HEK293 (cell line): ENCODE data around the gene ATXN7L3B.

Experiments used
- CTCF ChIA-PET: fragments of 350-600 bp; formaldehyde crosslinking; extraction: SDS; loops from one replicate; lab custom pipeline; 2021; ENCODE audit warnings: antibody characterized with exemption; lab: Yijun Ruan, JAX
- POLR2A ChIA-PET: fragments of 300-600 bp; formaldehyde crosslinking; extraction: SDS; loops from one replicate; lab custom pipeline; 2020; ENCODE audit warnings: antibody characterized with exemption, inconsistent platforms; lab: Yijun Ruan, JAX
- H3K27ac ChIP-seq: fragments of 200-500 bp; sonication (Bioruptor generic); 2 replicates; pipeline ENCODE4 v1.5.1; 2014; ENCODE audit warnings: low read depth, low read length, control low read depth, inconsistent platforms; ENCODE audit errors: extremely low read depth
- H3K36me3 ChIP-seq, 2 experiments: fragments of 200-500 bp in 1 of 2; sonication (Bioruptor generic) in 1 of 2; 1 replicate in 1 of 2; 2 replicates in 1 of 2; pipeline ENCODE4 v1.5.1; 2014 to 2017; ENCODE audit warnings: inconsistent platforms in 2 of 2, low read length in 2 of 2; ENCODE audit not compliant: control insufficient read depth in 2 of 2, insufficient read depth in 1 of 2
- H3K4me1 ChIP-seq: fragments of 200-500 bp; sonication (Bioruptor generic); 2 replicates; pipeline ENCODE4 v1.5.1; 2014; ENCODE audit warnings: mild to moderate bottlenecking, low read length, inconsistent platforms; ENCODE audit not compliant: control insufficient read depth, insufficient read depth
- H3K4me3 ChIP-seq: 2 replicates; pipeline ENCODE4 v1.5.1; 2011; ENCODE audit warnings: low read depth, mild to moderate bottlenecking, control low read depth, low read length, moderate library complexity
- H3K9me3 ChIP-seq: fragments of 200-500 bp; sonication (Bioruptor generic); 2 replicates; pipeline ENCODE4 v1.5.1; 2014; ENCODE audit warnings: low read depth, low read length, inconsistent platforms; ENCODE audit not compliant: control insufficient read depth, insufficient read depth
- GLIS1 ChIP-seq: fragments of 450-650 bp; formaldehyde crosslinking; IDR thresholded peaks from 2 replicates; pipeline ENCODE4 v1.5.1; 2016; ENCODE audit warnings: missing biosample characterization, missing genetic modification characterization
- PRDM1 ChIP-seq: fragments of 450-650 bp; formaldehyde crosslinking; IDR thresholded peaks from 2 replicates; pipeline ENCODE4; 2016; ENCODE audit warnings: missing biosample characterization, missing genetic modification characterization
- REPIN1 ChIP-seq: fragments of 450-650 bp; formaldehyde crosslinking; IDR thresholded peaks from 2 replicates; pipeline ENCODE4 v1.5.1; 2017; ENCODE audit warnings: missing biosample characterization, missing genetic modification characterization, low read depth
- SCRT2 ChIP-seq: fragments of 450-650 bp; formaldehyde crosslinking; IDR thresholded peaks from 2 replicates; pipeline ENCODE4 v1.5.1; 2016; ENCODE audit warnings: missing biosample characterization, missing genetic modification characterization
- ZBTB48 ChIP-seq: fragments of 450-650 bp; formaldehyde crosslinking; IDR thresholded peaks from 2 replicates; pipeline ENCODE4 v1.5.1; 2016; ENCODE audit warnings: missing biosample characterization, missing genetic modification characterization
- ZFP41 ChIP-seq: fragments of 450-650 bp; formaldehyde crosslinking; IDR thresholded peaks from 2 replicates; pipeline ENCODE4 v1.5.1; 2016; ENCODE audit warnings: missing biosample characterization, missing genetic modification characterization, borderline replicate concordance
- ZIC2 ChIP-seq: fragments of 450-650 bp; formaldehyde crosslinking; IDR thresholded peaks from 2 replicates; pipeline ENCODE4 v1.5.1; 2016; ENCODE audit warnings: missing biosample characterization, missing genetic modification characterization
- ZNF184 ChIP-seq: fragments of 450-650 bp; IDR thresholded peaks from 2 replicates; pipeline ENCODE4 v1.5.1; 2018; ENCODE audit warnings: missing biosample characterization, mild to moderate bottlenecking, missing genetic modification characterization
- ZNF398 ChIP-seq: fragments of 450-650 bp; formaldehyde crosslinking; IDR thresholded peaks from 2 replicates; pipeline ENCODE4 v1.5.1; 2017; ENCODE audit warnings: missing biosample characterization, missing genetic modification characterization
- ZNF514 ChIP-seq: fragments of 450-650 bp; formaldehyde crosslinking; IDR thresholded peaks from 2 replicates; pipeline ENCODE4 v1.5.1; 2016; ENCODE audit warnings: missing biosample characterization, missing genetic modification characterization
- ZNF548 ChIP-seq: fragments of 450-650 bp; formaldehyde crosslinking; IDR thresholded peaks from 2 replicates; pipeline ENCODE4 v1.5.1; 2016; ENCODE audit warnings: missing biosample characterization, missing genetic modification characterization
- ZNF549 ChIP-seq: fragments of 450-650 bp; IDR thresholded peaks from 2 replicates; pipeline ENCODE4 v1.5.1; 2018; ENCODE audit warnings: missing biosample characterization, missing genetic modification characterization, mild to moderate bottlenecking, inconsistent platforms, moderate library complexity
- ZNF555 ChIP-seq: fragments of 450-650 bp; formaldehyde crosslinking; conservative IDR thresholded peaks from 2 replicates; pipeline ENCODE4 v1.5.1; 2017; ENCODE audit warnings: missing biosample characterization, mild to moderate bottlenecking, missing genetic modification characterization, inconsistent platforms
- ZNF600 ChIP-seq: fragments of 450-650 bp; formaldehyde crosslinking; IDR thresholded peaks from 2 replicates; pipeline ENCODE4 v1.5.1; 2016; ENCODE audit warnings: missing biosample characterization, missing genetic modification characterization
- ZNF692 ChIP-seq: fragments of 450-650 bp; formaldehyde crosslinking; IDR thresholded peaks from 2 replicates; pipeline ENCODE4 v1.5.1; 2016; ENCODE audit warnings: missing biosample characterization, missing genetic modification characterization
- ZNF776 ChIP-seq: fragments of 450-650 bp; formaldehyde crosslinking; IDR thresholded peaks from 2 replicates; pipeline ENCODE4 v1.5.0; 2017; ENCODE audit warnings: missing biosample characterization, missing genetic modification characterization, borderline replicate concordance
- ZNF777 ChIP-seq: fragments of 450-650 bp; formaldehyde crosslinking; IDR thresholded peaks from 2 replicates; pipeline ENCODE4 v1.5.1; 2017; ENCODE audit warnings: missing biosample characterization, missing genetic modification characterization, borderline replicate concordance
- TF ChIP-seq, protein P1 (sequence below): fragments of 450-650 bp; formaldehyde crosslinking; IDR thresholded peaks from 2 replicates; pipeline ENCODE4 v1.5.1; 2016; ENCODE audit warnings: missing biosample characterization, missing genetic modification characterization
- TF ChIP-seq, protein P2 (sequence below): fragments of 450-650 bp; formaldehyde crosslinking; IDR thresholded peaks from 2 replicates; pipeline ENCODE4 v1.5.1; 2016; ENCODE audit warnings: missing biosample characterization, missing genetic modification characterization
- TF ChIP-seq, protein P3 (sequence below): fragments of 450-650 bp; formaldehyde crosslinking; IDR thresholded peaks from 2 replicates; pipeline ENCODE4 v1.5.1; 2016; ENCODE audit warnings: missing biosample characterization, missing genetic modification characterization

Gene ATXN7L3B

DNA sequence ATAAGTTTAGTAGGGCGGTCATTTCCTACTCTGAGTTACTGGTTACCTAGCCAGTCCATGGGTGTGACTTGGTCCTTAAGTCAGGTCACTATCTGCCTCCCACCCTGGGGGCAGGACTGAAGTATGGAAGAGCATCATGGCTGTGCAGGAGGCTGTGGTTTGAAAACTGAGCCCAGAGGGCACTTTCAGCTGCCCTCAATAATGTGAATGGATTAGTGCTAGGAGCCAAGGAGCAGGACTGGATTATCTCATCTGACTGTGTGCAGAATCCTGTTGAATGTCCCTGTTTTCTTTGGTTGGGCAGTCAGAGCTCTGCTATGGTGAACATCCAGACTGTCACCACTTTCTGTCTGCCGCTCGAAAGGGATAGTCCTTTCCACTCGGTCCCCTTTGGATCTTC, 1.6 kb downstream of the ATXN7L3B start:
- H3K4me1 ChIP-seq = peaks cover 15% of the 10 kb centered on the region
- H3K9me3 ChIP-seq = no peaks in the 10 kb centered on the region
- no peak overlapping the region for H3K27ac ChIP-seq
- ChIA-PET CTCF (no interaction called here), POLR2A (no interaction called here)
- H3K4me3 ChIP-seq = peak overlapping the region; percentile 95
- H3K36me3 ChIP-seq = peaks cover 6 to 41% of the 10 kb centered on the region in 2 experiments
- TF ChIP-seq PRDM1 = peak; percentile 42; the same call in 1 of the 2 replicates
- no peak for TF ChIP-seq ZNF600 (tag by site-specific recombination)
- TF ChIP-seq SCRT2 (tag by site-specific recombination) = peak; percentile 87

DNA sequence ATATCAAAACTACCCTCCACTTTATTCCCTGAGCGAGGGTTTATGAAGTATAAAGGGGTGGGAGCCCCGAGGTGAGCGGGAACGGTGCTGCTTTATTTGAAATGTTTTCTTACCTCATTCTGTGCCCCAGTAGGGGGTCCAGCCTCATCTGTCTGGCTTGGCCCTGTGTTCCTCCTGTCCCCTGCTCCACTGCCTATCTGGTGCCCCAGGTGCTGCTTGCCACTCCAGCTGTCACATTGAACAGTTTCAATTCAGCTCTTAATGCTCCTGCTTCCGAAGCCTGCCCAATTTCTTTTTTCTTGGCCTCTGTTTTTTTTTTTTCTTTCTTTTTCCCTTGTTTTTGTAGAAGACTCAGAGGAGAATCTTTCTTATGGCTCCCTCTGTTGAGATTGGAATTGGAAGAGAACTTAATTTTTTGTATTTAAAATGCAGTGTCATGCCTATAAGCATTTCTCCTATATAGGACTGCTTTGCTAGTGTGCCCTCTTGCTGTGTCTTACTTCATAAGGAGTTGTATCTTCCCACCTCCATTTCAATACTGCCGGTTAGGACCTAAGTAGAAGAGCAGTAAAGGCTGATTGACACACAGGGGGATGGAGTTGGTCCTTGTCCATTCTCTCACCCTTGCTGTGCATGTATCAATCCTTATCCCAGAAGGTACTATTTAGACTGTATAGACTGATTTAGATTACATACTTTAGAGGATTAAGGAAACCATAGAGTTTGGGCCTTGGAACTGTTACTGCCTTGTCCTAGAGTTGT, 2.3 kb downstream of the ATXN7L3B start:
- peak overlapping the region; percentile 95 for H3K4me3 ChIP-seq
- ChIA-PET POLR2A (no interaction called here), CTCF (no interaction called here)
- no peak overlapping the region for H3K27ac ChIP-seq
- TF ChIP-seq ZNF514 (tag by site-specific recombination) = no peak
- no peak for TF ChIP-seq SCRT2 (tag by site-specific recombination)
- TF ChIP-seq ZNF184 (tag by site-specific recombination) = no peak
- no peak for TF ChIP-seq ZNF555 (tag by site-specific recombination)
- no peak for TF ChIP-seq ZNF548 (tag by site-specific recombination)
- 0 out of 2 replicates have a peak, but pooled peaks have one; percentile 8 for TF ChIP-seq GLIS1
- TF ChIP-seq, protein P1, sequence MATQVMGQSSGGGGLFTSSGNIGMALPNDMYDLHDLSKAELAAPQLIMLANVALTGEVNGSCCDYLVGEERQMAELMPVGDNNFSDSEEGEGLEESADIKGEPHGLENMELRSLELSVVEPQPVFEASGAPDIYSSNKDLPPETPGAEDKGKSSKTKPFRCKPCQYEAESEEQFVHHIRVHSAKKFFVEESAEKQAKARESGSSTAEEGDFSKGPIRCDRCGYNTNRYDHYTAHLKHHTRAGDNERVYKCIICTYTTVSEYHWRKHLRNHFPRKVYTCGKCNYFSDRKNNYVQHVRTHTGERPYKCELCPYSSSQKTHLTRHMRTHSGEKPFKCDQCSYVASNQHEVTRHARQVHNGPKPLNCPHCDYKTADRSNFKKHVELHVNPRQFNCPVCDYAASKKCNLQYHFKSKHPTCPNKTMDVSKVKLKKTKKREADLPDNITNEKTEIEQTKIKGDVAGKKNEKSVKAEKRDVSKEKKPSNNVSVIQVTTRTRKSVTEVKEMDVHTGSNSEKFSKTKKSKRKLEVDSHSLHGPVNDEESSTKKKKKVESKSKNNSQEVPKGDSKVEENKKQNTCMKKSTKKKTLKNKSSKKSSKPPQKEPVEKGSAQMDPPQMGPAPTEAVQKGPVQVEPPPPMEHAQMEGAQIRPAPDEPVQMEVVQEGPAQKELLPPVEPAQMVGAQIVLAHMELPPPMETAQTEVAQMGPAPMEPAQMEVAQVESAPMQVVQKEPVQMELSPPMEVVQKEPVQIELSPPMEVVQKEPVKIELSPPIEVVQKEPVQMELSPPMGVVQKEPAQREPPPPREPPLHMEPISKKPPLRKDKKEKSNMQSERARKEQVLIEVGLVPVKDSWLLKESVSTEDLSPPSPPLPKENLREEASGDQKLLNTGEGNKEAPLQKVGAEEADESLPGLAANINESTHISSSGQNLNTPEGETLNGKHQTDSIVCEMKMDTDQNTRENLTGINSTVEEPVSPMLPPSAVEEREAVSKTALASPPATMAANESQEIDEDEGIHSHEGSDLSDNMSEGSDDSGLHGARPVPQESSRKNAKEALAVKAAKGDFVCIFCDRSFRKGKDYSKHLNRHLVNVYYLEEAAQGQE = no peak
- TF ChIP-seq ZNF549 = no peak
- peak; percentile 21; the same call in 1 of the 2 replicates for TF ChIP-seq ZIC2
- no peak for TF ChIP-seq ZFP41 (tag by site-specific recombination)
- TF ChIP-seq ZBTB48 (tag by site-specific recombination) = no peak
- TF ChIP-seq, protein P2, sequence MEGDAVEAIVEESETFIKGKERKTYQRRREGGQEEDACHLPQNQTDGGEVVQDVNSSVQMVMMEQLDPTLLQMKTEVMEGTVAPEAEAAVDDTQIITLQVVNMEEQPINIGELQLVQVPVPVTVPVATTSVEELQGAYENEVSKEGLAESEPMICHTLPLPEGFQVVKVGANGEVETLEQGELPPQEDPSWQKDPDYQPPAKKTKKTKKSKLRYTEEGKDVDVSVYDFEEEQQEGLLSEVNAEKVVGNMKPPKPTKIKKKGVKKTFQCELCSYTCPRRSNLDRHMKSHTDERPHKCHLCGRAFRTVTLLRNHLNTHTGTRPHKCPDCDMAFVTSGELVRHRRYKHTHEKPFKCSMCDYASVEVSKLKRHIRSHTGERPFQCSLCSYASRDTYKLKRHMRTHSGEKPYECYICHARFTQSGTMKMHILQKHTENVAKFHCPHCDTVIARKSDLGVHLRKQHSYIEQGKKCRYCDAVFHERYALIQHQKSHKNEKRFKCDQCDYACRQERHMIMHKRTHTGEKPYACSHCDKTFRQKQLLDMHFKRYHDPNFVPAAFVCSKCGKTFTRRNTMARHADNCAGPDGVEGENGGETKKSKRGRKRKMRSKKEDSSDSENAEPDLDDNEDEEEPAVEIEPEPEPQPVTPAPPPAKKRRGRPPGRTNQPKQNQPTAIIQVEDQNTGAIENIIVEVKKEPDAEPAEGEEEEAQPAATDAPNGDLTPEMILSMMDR (tag by site-specific recombination) = no peak
- H3K9me3 ChIP-seq = no peaks in the 10 kb centered on the region
- H3K4me1 ChIP-seq = peaks cover 15% of the 10 kb centered on the region
- H3K36me3 ChIP-seq = peaks cover 6 to 41% of the 10 kb centered on the region in 2 experiments

DNA sequence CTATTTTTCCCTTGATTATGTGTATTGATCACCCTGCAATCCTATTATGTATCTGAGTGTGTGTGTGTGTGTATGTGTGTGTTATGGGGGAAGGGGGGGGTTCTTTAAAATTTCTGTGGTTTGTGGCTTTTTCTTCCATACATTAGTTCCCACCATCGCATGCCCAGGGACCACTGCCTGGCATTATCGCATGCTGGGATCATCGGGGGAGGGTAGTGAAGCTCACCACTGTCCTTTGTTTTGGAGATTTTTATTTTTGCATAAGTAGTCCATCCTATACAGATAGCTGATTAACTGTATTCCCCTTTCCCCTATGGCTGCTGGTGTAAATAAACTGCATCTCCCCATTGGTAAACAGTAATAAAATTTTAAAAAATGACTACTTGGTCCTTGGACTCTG, 3.4 kb downstream of the ATXN7L3B start:
- ChIA-PET POLR2A (no interaction called here), CTCF (interaction anchor here (0.9 kb wide), 1 partner anchor 14 kb away, joined by 3 read pairs; no protein-coding TSS in a partner anchor)
- H3K4me3 ChIP-seq = no peak overlapping the region
- no peak overlapping the region for H3K27ac ChIP-seq
- peaks cover 15% of the 10 kb centered on the region for H3K4me1 ChIP-seq
- H3K36me3 ChIP-seq = peaks cover 6 to 41% of the 10 kb centered on the region in 2 experiments
- no peaks in the 10 kb centered on the region for H3K9me3 ChIP-seq
- TF ChIP-seq REPIN1 = no peak
- TF ChIP-seq ZNF776 = no peak
- TF ChIP-seq ZNF692 (tag by site-specific recombination) = no peak
- no peak for TF ChIP-seq ZNF398 (tag by site-specific recombination)
- TF ChIP-seq ZNF184 (tag by site-specific recombination) = no peak
- no peak for TF ChIP-seq ZNF777
- TF ChIP-seq, protein P3, sequence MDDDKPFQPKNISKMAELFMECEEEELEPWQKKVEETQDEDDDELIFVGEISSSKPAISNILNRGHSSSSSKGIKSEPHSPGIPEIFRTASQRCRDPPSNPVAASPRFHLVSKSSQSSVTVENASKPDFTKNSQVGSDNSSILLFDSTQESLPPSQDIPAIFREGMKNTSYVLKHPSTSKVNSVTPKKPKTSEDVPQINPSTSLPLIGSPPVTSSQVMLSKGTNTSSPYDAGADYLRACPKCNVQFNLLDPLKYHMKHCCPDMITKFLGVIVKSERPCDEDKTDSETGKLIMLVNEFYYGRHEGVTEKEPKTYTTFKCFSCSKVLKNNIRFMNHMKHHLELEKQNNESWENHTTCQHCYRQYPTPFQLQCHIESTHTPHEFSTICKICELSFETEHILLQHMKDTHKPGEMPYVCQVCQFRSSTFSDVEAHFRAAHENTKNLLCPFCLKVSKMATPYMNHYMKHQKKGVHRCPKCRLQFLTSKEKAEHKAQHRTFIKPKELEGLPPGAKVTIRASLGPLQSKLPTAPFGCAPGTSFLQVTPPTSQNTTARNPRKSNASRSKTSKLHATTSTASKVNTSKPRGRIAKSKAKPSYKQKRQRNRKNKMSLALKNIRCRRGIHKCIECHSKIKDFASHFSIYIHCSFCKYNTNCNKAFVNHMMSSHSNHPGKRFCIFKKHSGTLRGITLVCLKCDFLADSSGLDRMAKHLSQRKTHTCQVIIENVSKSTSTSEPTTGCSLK (tag by site-specific recombination) = no peak
